Gastrocnemius medialis (tissue), 4 donors: Measurements from ENCODE around the gene AATK.

ENCODE experiments used
- POLR2A ChIP-seq, 2 donors: fragments of 450-650 bp; IDR thresholded peaks; one replicate each; pipeline ENCODE4 v1.6.1; 2017; ENCODE audit warnings: antibody characterized with exemption in 2 of 2, mild to moderate bottlenecking in 2 of 2, moderate library complexity in 2 of 2
- TF ChIP-seq, protein P1 (sequence below), 5 experiments: fragments of 450-650 bp in 3 of 5; fragments of 200-600 bp in 2 of 5; sonication (generic) in 2 of 5; IDR thresholded peaks in 4 of 5; conservative IDR thresholded peaks in 1 of 5; 1 replicate in 4 of 5; 2 replicates in 1 of 5; pipeline ENCODE4 v1.5.1; 2016 to 2019; ENCODE audit warnings: antibody characterized with exemption in 5 of 5, mild to moderate bottlenecking in 3 of 5, moderate library complexity in 3 of 5

DNA sequence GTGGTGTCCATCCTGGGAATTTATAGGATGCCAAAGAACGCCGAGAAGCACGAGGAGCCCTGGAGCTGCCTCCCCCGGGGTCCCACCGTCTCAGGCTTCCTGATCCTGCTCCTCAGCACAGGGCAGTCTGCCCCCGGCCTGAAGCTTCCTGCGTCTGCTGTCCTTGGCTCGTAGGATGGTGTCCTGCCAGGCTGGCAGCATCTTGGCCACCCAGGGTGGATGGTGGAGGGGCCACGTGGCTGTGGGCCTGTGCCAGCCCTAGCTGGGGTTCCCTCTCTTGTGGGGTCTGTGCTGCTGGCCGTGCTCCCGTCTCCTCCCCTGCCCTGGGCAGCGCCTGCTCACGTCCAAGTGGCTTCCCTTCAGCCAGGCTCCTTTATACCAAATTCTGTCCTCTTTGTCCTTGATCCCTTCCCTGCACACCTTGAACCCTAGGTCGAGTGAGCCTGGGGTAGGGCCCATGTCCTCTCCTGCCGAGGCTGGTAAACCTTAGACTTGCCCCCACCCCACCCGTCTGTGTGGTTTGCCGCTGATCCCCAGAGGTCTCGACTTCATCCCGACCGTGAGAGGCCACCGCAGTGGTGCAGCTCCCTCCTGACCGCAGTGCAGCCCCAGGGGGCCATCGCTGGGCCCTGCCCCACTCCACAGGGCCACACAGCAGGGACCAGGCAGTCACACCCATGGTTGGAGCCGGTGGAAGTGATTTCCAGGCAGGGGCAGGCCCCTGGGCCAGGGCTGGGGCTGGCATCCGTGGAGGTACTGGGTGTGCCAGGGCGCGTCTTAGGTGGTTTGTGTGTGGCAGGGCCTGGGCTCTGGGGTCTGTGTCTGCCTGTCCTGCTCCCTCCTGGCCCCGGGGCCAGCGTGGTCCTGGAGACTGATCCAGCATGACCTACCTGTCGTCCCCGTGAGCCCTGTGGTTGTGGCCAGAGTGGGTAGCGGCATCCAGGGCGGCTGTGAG is 84.5 kb downstream of the AATK start:
- TF ChIP-seq, protein P1, sequence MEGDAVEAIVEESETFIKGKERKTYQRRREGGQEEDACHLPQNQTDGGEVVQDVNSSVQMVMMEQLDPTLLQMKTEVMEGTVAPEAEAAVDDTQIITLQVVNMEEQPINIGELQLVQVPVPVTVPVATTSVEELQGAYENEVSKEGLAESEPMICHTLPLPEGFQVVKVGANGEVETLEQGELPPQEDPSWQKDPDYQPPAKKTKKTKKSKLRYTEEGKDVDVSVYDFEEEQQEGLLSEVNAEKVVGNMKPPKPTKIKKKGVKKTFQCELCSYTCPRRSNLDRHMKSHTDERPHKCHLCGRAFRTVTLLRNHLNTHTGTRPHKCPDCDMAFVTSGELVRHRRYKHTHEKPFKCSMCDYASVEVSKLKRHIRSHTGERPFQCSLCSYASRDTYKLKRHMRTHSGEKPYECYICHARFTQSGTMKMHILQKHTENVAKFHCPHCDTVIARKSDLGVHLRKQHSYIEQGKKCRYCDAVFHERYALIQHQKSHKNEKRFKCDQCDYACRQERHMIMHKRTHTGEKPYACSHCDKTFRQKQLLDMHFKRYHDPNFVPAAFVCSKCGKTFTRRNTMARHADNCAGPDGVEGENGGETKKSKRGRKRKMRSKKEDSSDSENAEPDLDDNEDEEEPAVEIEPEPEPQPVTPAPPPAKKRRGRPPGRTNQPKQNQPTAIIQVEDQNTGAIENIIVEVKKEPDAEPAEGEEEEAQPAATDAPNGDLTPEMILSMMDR (IDR thresholded peaks at IDR 0.05 in 4 of 5, conservative IDR thresholded peaks at IDR 0.05 in 1 of 5): no peak
- no peak for TF ChIP-seq POLR2A (IDR thresholded peaks at IDR 0.05)
